ENCODE data around the gene AGAP3. TPM values are rescaled to one million over a fixed set of nuclear protein-coding genes. Genes with fewer than 3 reads are reported as not detected.

Gene AGAP3
- total and polyA plus RNA-seq, 8 donors, result 83.3 to 167 (median 100) TPM

DNA sequence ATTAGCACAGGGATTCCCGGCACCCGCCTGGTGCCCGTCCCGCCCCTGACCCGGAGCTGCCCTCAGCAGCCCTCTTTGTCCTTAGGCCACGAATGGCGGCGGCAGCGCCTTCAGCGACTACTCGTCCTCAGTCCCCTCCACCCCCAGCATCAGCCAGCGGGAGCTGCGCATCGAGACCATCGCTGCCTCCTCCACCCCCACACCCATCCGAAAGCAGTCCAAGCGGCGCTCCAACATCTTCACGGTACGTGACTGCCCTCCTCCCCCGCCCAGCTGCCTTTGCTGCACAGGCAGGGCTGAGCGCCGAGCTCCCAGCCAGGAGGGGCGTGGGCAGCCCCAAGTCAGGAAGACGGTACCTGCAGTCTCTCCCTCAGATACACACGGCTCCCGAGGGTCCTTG is 33.6 kb downstream of the AGAP3 start:
- DNase-seq (peak in 1 of 4 donors; percentile 82), ATAC-seq (no peak)
- H3K36me3 ChIP-seq, result peaks cover 0 to 83% of the 10 kb centered on the region in 2 donors
- no peaks in the 10 kb centered on the region for H3K9me3 ChIP-seq
- intact Hi-C loops (cut with DNase I), result loop anchor here in 1 of 2 donors (5.0 to 10.0 kb wide), 2 partner anchors 182 to 225 kb away; no protein-coding TSS in a partner anchor
- H3K4me1 ChIP-seq, result peaks cover 0 to 18% of the 10 kb centered on the region in 2 donors
- no peak overlapping the region for H3K4me3 ChIP-seq
- TF ChIP-seq, protein P1, sequence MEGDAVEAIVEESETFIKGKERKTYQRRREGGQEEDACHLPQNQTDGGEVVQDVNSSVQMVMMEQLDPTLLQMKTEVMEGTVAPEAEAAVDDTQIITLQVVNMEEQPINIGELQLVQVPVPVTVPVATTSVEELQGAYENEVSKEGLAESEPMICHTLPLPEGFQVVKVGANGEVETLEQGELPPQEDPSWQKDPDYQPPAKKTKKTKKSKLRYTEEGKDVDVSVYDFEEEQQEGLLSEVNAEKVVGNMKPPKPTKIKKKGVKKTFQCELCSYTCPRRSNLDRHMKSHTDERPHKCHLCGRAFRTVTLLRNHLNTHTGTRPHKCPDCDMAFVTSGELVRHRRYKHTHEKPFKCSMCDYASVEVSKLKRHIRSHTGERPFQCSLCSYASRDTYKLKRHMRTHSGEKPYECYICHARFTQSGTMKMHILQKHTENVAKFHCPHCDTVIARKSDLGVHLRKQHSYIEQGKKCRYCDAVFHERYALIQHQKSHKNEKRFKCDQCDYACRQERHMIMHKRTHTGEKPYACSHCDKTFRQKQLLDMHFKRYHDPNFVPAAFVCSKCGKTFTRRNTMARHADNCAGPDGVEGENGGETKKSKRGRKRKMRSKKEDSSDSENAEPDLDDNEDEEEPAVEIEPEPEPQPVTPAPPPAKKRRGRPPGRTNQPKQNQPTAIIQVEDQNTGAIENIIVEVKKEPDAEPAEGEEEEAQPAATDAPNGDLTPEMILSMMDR (IDR thresholded peaks at IDR 0.05), result no peak
- no peak overlapping the region for H3K27ac ChIP-seq
- H3K27me3 ChIP-seq, result no peaks in the 10 kb centered on the region

DNA sequence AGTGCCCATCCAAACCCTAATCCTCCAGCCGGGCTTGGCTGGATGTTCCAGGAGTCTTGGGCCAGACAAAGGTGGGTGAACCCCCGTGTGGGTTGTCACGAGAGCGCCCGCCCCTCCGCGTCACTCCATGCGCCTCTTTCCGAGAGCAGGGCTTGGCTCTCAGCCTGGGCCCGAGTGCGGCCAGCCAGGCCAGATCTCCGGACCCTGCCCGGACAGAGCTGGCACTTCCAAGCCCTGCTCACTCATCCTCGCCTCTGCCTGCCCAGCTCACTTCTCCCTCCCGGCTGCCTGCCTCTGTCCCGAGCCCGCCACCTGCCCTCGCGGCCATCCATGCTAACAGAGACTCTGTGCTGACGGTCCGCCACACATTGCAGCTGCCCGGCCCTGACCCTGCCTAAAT is 34.6 kb downstream of the AGAP3 start:
- H3K9me3 ChIP-seq, result no peaks in the 10 kb centered on the region
- TF ChIP-seq, protein P1 (IDR thresholded peaks at IDR 0.05), result no peak
- no peak overlapping the region for H3K4me3 ChIP-seq
- H3K36me3 ChIP-seq, result peaks cover 0 to 93% of the 10 kb centered on the region in 2 donors
- DNase-seq (peak in 1 of 4 donors; percentile 78), ATAC-seq (no peak)
- H3K27me3 ChIP-seq, result no peaks in the 10 kb centered on the region
- H3K27ac ChIP-seq, result no peak overlapping the region
- H3K4me1 ChIP-seq, result peaks cover 8 to 19% of the 10 kb centered on the region in 2 donors
- intact Hi-C loops (cut with DNase I), result loop anchor here in 1 of 2 donors (5.0 kb wide), 1 partner anchor 181 kb away; no protein-coding TSS in a partner anchor

DNA sequence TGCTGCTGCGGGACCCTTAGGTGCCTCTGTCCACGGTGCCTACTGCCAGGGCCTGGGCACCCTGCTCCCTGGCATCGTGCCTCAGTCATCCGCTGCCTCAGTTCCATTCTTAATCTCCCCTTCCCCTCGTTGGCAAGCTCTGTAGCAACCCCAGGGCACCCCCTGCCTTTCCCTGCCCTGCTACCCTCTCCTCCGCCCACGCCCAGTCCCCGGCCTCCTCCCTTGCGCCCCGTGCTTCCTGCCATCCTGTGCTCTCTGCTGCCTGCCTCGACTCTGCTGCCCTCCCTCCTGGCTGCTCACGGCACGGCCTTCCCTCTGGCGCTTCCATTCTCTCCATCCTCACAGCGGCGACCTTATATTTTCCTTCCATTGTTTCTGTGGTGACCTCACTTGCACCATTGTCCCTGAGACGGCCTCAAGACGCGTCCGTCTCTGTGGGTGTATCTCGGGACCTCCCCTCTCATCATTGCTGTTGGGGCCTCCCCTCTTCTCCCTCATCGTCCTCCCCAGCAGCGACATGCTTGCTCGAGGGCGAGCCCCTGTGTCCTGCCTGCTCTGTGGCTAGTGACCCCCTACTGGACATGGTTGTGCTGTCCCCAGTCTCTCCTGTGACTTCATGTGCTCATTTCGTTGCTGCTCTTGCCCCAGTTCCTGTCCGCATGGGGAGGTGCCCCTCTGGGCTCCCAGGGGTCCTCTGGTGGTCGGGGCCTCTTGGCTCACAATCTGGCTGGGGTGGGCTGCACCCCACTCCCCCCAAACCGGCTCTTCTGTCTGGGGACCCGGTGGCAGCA is 35.3 kb downstream of the AGAP3 start:
- peaks cover 10 to 14% of the 10 kb centered on the region in 2 donors for H3K4me1 ChIP-seq
- H3K27ac ChIP-seq, result no peak overlapping the region
- TF ChIP-seq, protein P1 (IDR thresholded peaks at IDR 0.05), result no peak
- H3K27me3 ChIP-seq, result no peaks in the 10 kb centered on the region
- H3K4me3 ChIP-seq, result no peak overlapping the region
- peaks cover 0 to 97% of the 10 kb centered on the region in 2 donors for H3K36me3 ChIP-seq
- DNase-seq, result peak in 1 of 4 donors; percentile 73
- H3K9me3 ChIP-seq, result no peaks in the 10 kb centered on the region
- intact Hi-C loops (cut with DNase I), result loop anchor here in 1 of 2 donors (5.0 kb wide), 1 partner anchor 181 kb away; no protein-coding TSS in a partner anchor
- no peak for ATAC-seq

DNA sequence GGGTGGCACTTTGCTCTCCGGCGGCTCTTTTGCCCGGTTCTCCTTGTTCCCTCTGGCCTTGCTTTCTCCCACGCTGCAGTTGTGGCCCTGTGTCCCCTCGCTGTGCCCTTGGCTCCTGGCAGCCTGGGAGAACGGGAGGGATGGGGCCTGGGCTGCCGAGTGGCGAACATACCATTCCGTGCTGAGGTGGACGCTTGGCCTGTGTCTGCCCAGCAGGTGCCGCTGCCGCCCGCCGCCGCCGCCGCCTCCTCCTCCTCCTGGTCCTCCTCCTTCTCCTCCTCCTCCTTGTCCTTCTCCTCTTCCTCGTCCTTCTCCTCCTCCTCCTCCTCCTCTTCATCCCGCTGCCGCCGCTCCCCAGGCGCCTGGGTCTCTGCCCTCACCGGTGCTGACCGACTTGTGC is 36.0 kb downstream of the AGAP3 start:
- Histone ChIP-seq H3K27ac (no peak overlapping the region), H3K9me3 (no peaks in the 10 kb centered on the region), H3K27me3 (no peaks in the 10 kb centered on the region), H3K4me3 (no peak overlapping the region), H3K36me3 (peaks cover 0 to 97% of the 10 kb centered on the region in 2 donors), H3K4me1 (peaks cover 10 to 14% of the 10 kb centered on the region in 2 donors)
- intact Hi-C loops (cut with DNase I), result loop anchor here in 1 of 2 donors (5.0 kb wide), 1 partner anchor 180 kb away; no protein-coding TSS in a partner anchor
- DNase-seq (peak in 1 of 4 donors; percentile 78), ATAC-seq (no peak)
- TF ChIP-seq, protein P1 (IDR thresholded peaks at IDR 0.05), result no peak

DNA sequence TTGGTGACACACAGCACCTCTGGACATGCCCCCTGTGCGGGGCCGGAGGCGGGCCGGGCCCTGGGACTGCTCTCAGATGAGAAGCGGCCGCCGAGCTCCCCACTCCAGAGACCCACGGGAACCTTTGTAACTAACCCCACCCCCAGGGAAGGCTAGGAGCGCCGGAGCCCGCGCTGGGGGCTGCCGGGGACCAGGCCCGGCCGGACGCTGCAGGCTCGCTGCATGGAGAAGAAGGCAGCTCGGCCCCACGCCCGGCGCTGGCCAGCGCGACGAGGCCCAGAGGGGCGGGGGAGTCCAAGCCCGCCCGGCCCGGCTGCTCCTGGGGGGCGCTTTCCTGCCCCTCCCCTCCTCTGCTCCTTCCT is 36.5 kb downstream of the AGAP3 start:
- no peaks in the 10 kb centered on the region for H3K27me3 ChIP-seq
- TF ChIP-seq, protein P1 (IDR thresholded peaks at IDR 0.05), result no peak
- no peak for DNase-seq
- intact Hi-C loops (cut with DNase I), result loop anchor here in 1 of 2 donors (5.0 kb wide), 1 partner anchor 180 kb away; no protein-coding TSS in a partner anchor
- peaks cover 0 to 94% of the 10 kb centered on the region in 2 donors for H3K36me3 ChIP-seq
- no peak for ATAC-seq
- no peak overlapping the region for H3K4me3 ChIP-seq
- peaks cover 10 to 14% of the 10 kb centered on the region in 2 donors for H3K4me1 ChIP-seq
- H3K9me3 ChIP-seq, result no peaks in the 10 kb centered on the region
- no peak overlapping the region for H3K27ac ChIP-seq
